Measurements from ENCODE around the gene FAM162B. TPM values are rescaled to one million over a fixed set of nuclear protein-coding genes. Genes with fewer than 3 reads are reported as not detected.
"Not testable (repeated sequence)": the region's sequence is repeated elsewhere in the genome, so short reads cannot be mapped to it uniquely, and the experiment has no call there.

FAM162B gene
- total and polyA plus RNA-seq, 7 donors = 0.60 to 4.6 (median 2.2) TPM

- WGBS, 2 donors = 91 to 93% methylated on average over 1 of the region's 1 CpG
- Histone ChIP-seq H3K27me3 (peaks cover 8 to 30% (median 17%) of the 10 kb centered on the region in 3 donors), H3K9me3 (no peaks in the 10 kb centered on the region), H3K4me3 (no peak overlapping the region), H3K27ac (no peak overlapping the region), H3K4me1 (peaks cover 0 to 16% (median 12%) of the 10 kb centered on the region in 4 donors), H3K36me3 (no peaks in the 10 kb centered on the region)
- DNase-seq = no peak
- TF ChIP-seq EP300 (IDR thresholded peaks at IDR 0.05) (no peak), POLR2AphosphoS5 (IDR thresholded peaks at IDR 0.05) (no peak), POLR2A (IDR thresholded peaks at IDR 0.05) (no peak), CTCF (IDR thresholded peaks at IDR 0.05) (no peak)
- intact Hi-C loops (cut with DNase I) = no loop called here
These were observed 3.3 kb downstream of the FAM162B start for GRCh38 chr6:116762235-116762634.

- Histone ChIP-seq H3K27ac (no peak overlapping the region), H3K4me3 (no peak overlapping the region), H3K36me3 (no peaks in the 10 kb centered on the region), H3K27me3 (peaks cover 8 to 29% (median 17%) of the 10 kb centered on the region in 3 donors), H3K4me1 (peaks cover 0 to 16% (median 12%) of the 10 kb centered on the region in 4 donors), H3K9me3 (no peaks in the 10 kb centered on the region)
- 74 to 82% methylated on average over 4 of the region's 4 CpGs for WGBS, 2 donors
- TF ChIP-seq POLR2AphosphoS5 (IDR thresholded peaks at IDR 0.05) (no peak), EP300 (IDR thresholded peaks at IDR 0.05) (no peak), CTCF (IDR thresholded peaks at IDR 0.05) (no peak), POLR2A (IDR thresholded peaks at IDR 0.05) (no peak)
- no peak for DNase-seq
- intact Hi-C loops (cut with DNase I) = no loop called here
These were observed 3.7 kb downstream of the FAM162B start for GRCh38 chr6:116761779-116762178.

GRCh38 chr6:116745176-116745575 is 20.3 kb downstream of the FAM162B start:
- Histone ChIP-seq H3K9me3 (peaks cover 0 to 3% (median 1%) of the 10 kb centered on the region in 4 donors), H3K4me1 (no peaks in the 10 kb centered on the region), H3K36me3 (no peaks in the 10 kb centered on the region), H3K4me3 (no peak overlapping the region), H3K27me3 (no peaks in the 10 kb centered on the region), H3K27ac (no peak overlapping the region)
- 84 to 85% methylated on average over 5 of the region's 5 CpGs for WGBS, 2 donors
- no peak for DNase-seq
- TF ChIP-seq EP300 (IDR thresholded peaks at IDR 0.05) = no peak
- no peak for TF ChIP-seq POLR2AphosphoS5 (IDR thresholded peaks at IDR 0.05)
- TF ChIP-seq CTCF (IDR thresholded peaks at IDR 0.05) = no peak
- no peak for TF ChIP-seq POLR2A (IDR thresholded peaks at IDR 0.05)
- intact Hi-C loops (cut with DNase I) = no loop called here

GRCh38 chr6:116741571-116741970 is 23.9 kb downstream of the FAM162B start:
- H3K4me3 ChIP-seq = no peak overlapping the region
- H3K27ac ChIP-seq = no peak overlapping the region
- WGBS, 2 donors = 51 to 59% methylated on average over 1 of the region's 1 CpG
- no peaks in the 10 kb centered on the region for H3K4me1 ChIP-seq
- no peaks in the 10 kb centered on the region for H3K27me3 ChIP-seq
- no peaks in the 10 kb centered on the region for H3K36me3 ChIP-seq
- TF ChIP-seq POLR2AphosphoS5 (IDR thresholded peaks at IDR 0.05) = no peak
- TF ChIP-seq EP300 (IDR thresholded peaks at IDR 0.05) = no peak
- TF ChIP-seq CTCF (IDR thresholded peaks at IDR 0.05) = no peak
- intact Hi-C loops (cut with DNase I) = no loop called here
- DNase-seq = no peak
- H3K9me3 ChIP-seq = peaks cover 0 to 3% (median 1%) of the 10 kb centered on the region in 4 donors

- H3K4me1 ChIP-seq; intact Hi-C loops (cut with DNase I); H3K9me3 ChIP-seq; H3K27ac ChIP-seq; DNase-seq; H3K27me3 ChIP-seq; H3K4me3 ChIP-seq; H3K36me3 ChIP-seq: not testable (repeated sequence)
- 69 to 90% methylated on average over 3 of the region's 3 CpGs for WGBS, 2 donors
These were observed 25.0 kb downstream of the FAM162B start for GRCh38 chr6:116740486-116740885.
